ENCODE measurements around the gene VIPAS39. TPM values are rescaled to one million over a fixed set of nuclear protein-coding genes. Genes with fewer than 3 reads are reported as not detected.

VIPAS39 gene
- total RNA-seq, 4 donors from 2014 or later = 13.2 to 15.3 (median 13.8) TPM

GRCh38 chr14:77498984-77499527 is 41.7 kb upstream of the VIPAS39 start:
- H3K27me3 ChIP-seq = peaks cover 0 to 42% (median 5%) of the 10 kb centered on the region in 4 donors
- TF ChIP-seq POLR2A (IDR thresholded peaks at IDR 0.05) (no peak), CTCF (IDR thresholded peaks at IDR 0.05) (no peak)
- peaks cover 6 to 21% (median 12%) of the 10 kb centered on the region in 3 donors for H3K4me1 ChIP-seq
- H3K4me3 ChIP-seq = peak overlapping the region; percentile 43 to 75 (median 55)
- intact Hi-C loops (cut with DNase I) = no loop called here
- no peaks in the 10 kb centered on the region for H3K36me3 ChIP-seq
- WGBS, 2 donors = no CpG with 5 or more reads among the region's 53 CpGs
- DNase-seq = no peak
- no peak overlapping the region for H3K27ac ChIP-seq
- no peaks in the 10 kb centered on the region for H3K9me3 ChIP-seq

- H3K4me1 ChIP-seq = peaks cover 6 to 21% (median 12%) of the 10 kb centered on the region in 3 donors
- H3K27me3 ChIP-seq = peaks cover 0 to 42% (median 5%) of the 10 kb centered on the region in 4 donors
- no peaks in the 10 kb centered on the region for H3K36me3 ChIP-seq
- no peak within 1 kb of the TSS for H3K27ac ChIP-seq
- H3K4me3 ChIP-seq = peak within 1 kb of the TSS; percentile 43 to 75 (median 55)
- H3K9me3 ChIP-seq = no peaks in the 10 kb centered on the region
- intact Hi-C loops (cut with DNase I) = no loop called here
- no peak for TF ChIP-seq CTCF (IDR thresholded peaks at IDR 0.05)
- TF ChIP-seq POLR2A (IDR thresholded peaks at IDR 0.05) = no peak
- DNase-seq = no peak
- WGBS, 2 donors = no CpG with 5 or more reads among the region's 104 CpGs
Measured at GRCh38 chr14:77498120-77498979, 40.9 kb upstream of the VIPAS39 start, which contains the start of gene ISM2. Gene ISM2 (minus strand): TSS chr14:77498816. CDS start chr14:77498793, 23 bp downstream.

GRCh38 chr14:77495334-77495733 is 37.9 kb upstream of the VIPAS39 start:
- TF ChIP-seq CTCF (IDR thresholded peaks at IDR 0.05) (no peak), POLR2A (IDR thresholded peaks at IDR 0.05) (no peak)
- peaks cover 6 to 21% (median 12%) of the 10 kb centered on the region in 3 donors for H3K4me1 ChIP-seq
- peaks cover 0 to 36% (median 5%) of the 10 kb centered on the region in 4 donors for H3K27me3 ChIP-seq
- 52 to 55% methylated on average over 7 of the region's 7 CpGs for WGBS, 2 donors
- H3K9me3 ChIP-seq = no peaks in the 10 kb centered on the region
- H3K36me3 ChIP-seq = no peaks in the 10 kb centered on the region
- intact Hi-C loops (cut with DNase I) = no loop called here
- no peak overlapping the region for H3K27ac ChIP-seq
- no peak overlapping the region for H3K4me3 ChIP-seq
- no peak for DNase-seq

- WGBS, 2 donors = 77 to 85% methylated on average over 4 to 5 of the region's 5 CpGs
- intact Hi-C loops (cut with DNase I) = no loop called here
- H3K9me3 ChIP-seq = no peaks in the 10 kb centered on the region
Measured at GRCh38 chr14:77491056-77491455, 33.7 kb upstream of the VIPAS39 start.

More at GRCh38 chr14:77491056-77491455, 33.7 kb upstream of the VIPAS39 start:
- no peaks in the 10 kb centered on the region for H3K36me3 ChIP-seq
- no peak for TF ChIP-seq POLR2A (IDR thresholded peaks at IDR 0.05)
- no peak for TF ChIP-seq CTCF (IDR thresholded peaks at IDR 0.05)
- H3K4me3 ChIP-seq = no peak overlapping the region
- H3K27ac ChIP-seq = no peak overlapping the region
- H3K27me3 ChIP-seq = no peaks in the 10 kb centered on the region
- no peak for DNase-seq
- no peaks in the 10 kb centered on the region for H3K4me1 ChIP-seq

Data from esophagus squamous epithelium (tissue), 5 donors.